ENCODE results near the gene GDPGP1.
A peak's percentile ranks its signal among the peaks of the same experiment; 100 is the strongest.
"Not testable (repeated sequence)": the region's sequence is repeated elsewhere in the genome, so short reads cannot be mapped to it uniquely, and the experiment has no call there.

GDPGP1 gene, protein sequence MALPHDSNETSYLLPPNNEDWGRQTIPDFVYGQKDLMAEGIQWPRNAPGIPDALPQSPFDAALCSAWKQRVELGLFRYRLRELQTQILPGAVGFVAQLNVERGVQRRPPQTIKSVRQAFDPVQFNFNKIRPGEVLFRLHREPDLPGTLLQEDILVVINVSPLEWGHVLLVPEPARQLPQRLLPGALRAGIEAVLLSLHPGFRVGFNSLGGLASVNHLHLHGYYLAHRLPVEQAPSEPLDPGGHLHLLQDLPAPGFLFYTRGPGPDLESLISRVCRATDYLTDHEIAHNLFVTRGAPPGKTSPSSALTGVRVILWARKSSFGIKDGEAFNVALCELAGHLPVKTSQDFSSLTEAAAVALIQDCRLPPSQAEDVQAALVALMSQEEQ

DNA sequence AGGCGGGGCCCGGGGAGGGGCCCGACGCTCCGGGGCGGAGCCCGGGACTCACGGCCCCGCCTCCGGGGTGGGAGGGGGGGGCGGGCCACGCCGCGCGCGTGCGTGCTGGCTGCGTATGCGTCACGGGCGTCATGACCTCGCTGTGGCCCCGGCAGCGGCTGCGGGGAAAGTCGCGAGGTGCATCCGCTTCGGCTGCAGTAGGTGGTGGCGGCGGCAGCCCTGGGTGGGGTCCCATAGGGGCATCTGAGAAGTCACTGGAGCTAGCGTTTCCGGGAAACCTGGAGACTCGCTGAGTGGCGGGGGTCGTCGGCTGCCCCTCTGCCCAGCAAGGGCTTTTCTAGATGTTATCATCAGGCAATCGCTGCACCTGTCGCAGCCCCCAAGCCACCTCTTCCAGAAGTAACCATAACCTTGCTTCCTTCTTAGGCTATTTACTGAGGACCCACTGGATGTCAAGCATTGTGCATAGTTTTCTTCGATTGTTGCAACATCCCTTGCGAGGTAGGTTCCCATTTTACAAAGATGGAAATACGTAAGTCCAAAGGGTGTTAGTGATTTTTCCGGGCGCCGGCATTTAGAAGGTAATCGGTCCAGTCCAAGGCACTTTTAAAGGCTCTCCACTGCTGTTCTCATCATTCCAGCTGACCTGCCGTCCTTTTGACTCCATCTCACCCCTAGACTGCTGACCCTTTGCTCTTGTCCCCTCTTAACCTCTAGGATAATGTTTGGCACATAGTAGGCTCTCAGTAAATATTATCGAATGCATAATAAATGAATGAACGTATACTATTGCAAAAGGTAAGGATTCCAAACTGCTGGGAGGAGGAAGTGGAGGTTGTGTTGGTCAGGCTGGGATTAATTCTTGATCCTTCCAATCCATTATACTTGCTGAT is at the start of gene GDPGP1:
GDPGP1 (plus strand) TSS at position 114 of the 893 bp plus-strand sequence. CDS start 6,700 bp downstream, outside the sequence.
- no peak for DNase-seq

DNA sequence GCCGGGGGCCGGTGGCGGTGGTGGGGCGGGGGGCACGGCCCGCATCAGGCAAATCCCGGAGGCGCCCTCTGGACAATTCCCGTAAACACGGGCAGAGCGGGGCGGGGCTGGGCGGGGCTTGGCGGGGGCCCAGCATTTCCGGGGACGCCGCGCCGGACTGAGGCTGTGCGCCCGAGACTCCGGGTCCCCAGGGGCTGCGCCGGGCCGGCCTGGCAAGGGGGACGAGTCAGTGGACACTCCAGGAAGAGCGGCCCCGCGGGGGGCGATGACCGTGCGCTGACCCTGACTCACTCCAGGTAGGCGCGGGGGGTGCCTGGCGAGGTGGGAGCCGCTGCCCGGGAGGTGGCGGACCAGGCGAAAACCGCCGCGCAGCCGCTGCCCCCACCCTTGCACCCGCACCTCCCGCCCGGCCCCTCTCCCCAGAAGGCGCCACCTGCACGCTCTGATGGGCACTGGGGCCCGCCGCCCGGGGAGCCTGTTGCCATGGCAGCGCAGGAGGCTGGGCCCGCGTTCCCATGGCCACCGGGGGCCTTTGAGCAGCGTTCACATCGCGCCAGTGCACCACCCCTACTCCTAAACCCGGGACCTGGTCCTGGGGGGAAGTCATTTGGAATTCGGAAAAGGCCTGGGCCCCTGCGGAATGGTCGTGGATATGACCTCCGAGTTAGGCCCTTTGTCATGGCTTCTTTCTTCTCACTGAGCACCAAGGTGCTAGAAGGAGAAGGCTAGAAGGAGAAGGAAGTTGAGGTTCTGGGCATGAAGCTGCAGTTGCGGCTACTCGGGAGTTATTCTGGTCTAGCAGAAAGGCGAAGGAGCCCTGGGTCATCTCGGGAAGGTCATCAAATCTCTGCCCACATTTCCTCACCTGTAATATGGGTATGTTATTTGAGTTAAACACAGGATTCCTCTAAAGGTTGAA is 49.0 kb upstream of the GDPGP1 start:
- DNase-seq: peak; percentile 86

DNA sequence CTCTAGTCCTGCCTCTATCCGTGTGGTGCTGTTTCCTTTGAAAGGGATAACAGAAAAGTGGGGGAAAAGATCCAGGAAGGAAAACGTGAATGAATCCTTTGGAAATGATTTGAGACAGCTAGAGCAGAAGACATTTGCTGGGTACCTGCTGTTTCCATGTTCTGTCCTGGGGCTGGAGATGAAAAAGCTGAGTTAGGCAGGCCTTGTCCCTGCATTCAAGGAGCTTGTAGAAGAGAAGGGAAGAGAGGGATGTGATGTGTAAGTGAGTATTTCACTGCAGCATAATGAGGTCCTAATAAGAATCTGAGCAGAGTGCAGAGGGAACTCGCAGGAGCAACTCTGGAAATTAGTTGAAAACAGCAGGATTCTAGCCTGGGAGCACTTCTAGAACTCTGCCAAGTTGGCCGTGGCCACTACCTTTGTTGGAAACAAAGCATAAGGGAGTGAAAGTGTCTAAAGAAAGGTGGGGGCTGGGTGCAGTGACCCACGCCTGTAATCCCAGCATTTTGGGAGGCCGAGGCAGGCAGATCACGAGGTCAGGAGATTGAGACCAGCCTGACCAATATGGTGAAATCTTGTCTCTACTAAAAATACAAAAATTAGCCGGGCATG is 46.6 kb upstream of the GDPGP1 start:
- DNase-seq: no peak

DNA sequence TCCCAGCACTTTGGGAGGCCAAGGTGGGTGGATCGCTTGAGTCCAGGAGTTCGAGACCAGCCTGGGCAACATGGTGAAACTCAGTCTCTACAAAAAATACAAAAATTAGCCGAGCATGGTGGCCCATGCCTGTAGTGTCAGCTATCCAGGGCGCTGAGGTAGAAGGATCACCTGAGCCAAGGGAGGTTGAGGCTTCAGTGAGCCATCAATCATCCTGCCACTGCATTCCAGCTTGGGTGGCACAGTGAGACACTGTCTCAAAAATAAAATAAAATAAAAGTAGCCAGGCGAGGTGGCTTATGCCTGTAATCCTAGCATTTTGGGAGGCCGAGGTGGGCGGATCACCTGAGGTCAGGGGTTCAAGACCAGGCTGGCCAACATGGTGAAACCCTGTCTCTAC is 45.9 kb upstream of the GDPGP1 start:
- not testable (repeated sequence) for DNase-seq

DNA sequence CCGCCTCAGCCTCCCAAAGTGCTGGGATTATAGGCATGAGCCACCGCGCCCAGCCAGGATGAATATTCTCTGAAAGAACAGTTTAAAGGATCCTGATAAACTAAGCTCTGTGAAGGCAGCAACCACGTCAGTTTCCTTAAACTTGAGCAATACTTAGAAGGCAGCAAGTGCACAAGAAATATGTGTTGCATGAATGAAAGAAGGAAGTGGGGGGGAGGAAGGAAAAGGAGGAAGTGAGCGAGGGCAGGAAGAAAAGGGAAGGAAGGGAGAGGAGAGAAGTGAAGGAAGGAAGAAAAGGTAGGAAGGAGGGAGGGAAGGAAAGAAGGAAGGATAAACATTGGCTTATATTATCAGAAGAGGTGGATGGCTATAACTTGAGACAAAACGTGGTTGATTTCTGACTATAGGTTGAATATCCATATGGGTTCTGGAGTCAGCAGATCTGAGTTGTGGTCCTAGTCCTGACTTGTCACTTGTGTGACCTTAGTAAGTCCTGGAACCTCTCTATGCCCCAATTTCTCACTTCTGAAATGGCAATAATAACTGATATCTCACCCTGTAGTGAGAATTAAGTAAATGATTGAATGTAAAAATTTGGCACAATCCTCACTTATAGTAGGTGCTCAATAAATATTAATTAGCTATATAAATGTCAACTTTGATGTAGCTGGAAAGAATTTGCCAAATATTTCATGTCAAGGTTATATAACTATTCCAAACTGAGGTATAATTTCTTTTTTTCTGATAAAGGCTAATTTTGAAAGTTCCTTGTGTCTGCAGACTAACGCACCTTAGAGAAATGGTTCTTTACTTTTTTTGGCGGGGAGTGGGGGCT is 44.9 kb upstream of the GDPGP1 start:
- DNase-seq: no peak

DNA sequence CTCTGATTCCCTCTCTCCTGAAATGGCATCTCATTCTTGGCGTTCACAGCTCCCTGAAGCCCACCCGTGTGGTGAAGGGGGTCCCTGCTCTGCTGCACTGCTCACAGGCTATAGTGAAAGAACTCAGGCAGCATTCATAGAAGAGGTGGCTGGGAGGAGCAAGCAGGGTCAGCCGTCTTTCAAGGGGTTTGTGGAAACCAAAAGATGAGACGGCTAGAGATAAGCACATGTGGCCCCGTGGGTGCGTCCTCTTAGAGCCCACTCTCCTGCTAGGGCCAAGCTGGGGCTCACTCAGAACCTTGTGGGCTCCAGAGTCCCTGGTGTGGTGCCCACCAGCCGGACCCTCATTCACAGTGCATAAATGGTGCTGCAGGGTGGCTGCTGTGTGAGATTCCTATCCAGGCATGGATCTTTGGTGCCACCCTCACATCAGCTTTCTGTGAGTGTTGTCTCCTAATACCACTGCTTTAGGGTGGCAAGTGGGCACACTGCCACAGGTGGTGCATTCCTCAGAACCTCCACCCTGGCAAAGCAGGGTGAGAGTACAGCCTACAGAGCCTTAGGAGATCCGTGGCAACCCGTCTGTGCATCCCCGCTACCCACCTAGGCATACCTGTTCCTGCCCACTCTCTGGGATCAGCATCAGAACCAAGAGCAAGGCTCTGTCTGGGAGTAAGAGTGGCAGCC is 44.1 kb upstream of the GDPGP1 start:
- no peak for DNase-seq

DNA sequence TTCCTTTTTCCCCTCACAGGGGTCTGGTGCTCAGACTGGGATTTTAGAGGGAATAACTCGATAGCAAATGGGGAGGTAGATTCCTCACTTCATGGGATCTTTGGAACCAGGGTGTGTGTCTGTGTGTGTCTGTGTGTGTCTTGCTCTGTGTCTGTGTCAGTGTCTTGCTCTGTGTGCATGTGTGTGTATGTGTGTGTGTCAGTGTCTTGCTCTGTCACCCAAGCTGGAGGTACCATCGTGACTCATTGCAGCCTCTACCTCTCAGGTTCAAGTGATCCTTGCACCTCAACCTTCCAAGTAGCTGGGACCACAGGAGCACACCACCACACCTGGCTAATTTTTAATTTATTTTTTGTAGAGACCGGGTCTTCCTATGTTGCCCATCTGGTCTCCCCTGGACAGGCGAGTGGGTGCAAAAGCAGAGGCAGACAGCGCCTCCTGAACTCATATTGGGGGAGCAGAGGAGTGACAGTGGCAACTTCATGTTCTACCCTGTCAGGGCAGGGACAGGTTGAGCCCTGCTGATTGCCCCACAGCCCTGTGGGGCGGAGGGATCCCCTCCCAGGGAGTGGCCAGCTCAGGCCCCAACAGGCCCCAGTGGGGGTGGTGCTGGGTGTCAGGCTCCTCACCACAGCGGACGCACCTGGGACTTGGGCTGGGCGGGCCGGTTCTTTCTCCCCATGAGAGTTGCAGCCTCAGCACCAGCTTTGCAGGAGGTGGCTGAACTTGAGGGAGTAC is 43.2 kb upstream of the GDPGP1 start:
- DNase-seq: no peak

DNA sequence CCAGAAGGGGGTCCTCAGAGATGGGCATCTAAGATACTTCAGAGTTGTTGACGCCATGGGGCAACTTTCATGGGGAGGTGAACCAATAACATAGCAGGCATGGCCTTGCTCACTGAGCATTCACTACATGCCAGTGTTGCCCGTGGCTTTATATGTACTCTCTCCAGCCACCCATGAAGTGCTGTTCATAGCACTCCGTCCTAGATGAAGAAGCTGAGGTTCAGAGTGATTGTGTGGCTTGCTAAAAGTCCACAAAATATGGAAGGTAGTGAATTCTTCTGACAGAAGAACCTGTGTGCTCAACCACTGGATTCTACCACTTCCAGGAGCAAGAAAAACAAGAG is 42.7 kb upstream of the GDPGP1 start:
- no peak for DNase-seq

DNA sequence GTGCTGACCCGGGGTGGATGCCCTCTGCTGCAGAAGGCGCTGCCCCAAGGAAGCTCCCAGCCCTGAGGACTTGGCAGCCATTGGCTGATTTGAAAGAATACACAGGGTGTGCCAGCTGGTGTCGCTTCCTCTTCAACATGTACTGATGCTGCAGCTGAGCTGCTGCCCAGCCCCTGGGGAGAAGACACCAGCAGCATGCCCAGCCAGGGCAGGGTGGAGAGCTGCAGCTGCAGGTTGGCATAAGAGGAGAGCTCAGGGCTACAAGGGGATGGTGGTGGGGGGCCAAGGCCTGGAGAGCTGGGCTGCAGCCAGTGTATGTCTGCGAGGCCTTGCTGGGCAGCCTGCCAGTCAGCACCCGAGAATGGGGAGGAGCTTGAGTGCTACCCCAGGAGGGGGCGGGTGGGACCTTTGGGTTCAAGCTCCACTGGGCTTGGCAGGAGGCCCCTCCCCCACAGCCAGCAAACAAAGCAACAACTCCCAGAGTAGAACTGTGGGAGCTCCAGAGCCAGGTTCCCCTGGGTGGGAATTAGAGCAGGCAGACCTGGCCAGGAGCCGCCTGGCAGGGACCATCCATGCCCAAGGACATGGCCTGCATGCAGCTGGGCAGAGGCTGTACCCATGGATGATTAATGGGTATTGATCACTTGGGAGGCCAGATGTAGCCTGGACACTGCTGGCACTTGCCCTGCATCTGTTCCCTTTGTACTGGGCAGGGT is 42.1 kb upstream of the GDPGP1 start:
- DNase-seq: peak; percentile 57

DNA sequence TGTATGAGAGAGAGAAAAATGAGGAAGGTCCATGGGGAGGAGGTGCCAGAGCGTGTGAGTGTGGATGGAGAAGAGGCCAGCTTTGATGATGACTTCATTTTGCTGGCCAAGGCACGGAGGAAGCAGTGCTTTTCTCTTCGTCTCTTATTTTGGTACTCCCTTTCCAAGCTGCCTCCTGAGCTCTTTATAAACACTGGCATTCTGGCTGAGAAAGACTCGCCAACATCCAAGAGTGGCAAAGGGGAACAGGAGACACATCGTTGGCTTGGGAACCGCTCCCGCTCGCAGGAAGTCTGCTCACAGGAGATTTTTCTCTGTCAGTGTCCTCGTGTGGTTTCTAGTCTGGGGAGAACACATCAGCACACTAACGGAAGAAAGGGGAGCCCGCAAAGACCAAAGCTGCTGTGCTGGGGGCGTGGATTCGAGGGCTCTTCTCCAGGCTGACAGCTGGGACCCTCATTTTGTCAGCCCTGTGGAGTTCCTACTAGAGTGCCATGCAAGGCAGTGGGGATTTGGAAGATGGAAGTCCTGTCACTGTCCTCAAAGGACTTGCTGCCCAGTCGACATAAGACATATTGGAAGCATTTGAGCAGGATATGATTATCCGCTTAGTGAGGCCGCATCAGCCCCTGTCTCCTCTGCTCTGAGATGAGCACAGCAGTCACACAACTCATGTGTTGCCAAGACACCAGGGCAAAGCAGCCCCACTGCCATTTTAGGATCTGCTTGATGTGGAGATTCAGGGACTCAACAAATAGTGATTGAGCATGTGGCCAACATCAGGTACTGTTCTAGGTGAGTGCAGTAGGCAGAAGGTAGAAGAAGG is 40.8 kb upstream of the GDPGP1 start:
- DNase-seq: no peak

DNA sequence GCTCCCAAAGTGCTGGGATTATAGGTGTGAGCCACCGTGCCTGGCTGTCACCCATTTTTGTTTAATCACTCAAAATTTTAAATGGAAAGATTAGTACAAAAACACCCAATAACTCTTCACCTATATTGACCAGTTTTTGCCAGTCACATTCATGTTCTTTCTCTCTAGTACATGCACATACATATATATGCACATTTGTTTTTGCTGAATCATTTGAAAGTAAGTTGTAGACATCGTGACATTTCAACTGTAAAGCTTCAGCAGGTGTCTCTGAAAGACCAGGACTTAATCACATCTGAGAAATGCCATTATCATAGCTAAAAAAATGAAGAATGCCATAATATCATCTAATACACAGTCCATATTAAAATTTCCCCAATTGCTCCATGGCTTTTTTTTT is 39.4 kb upstream of the GDPGP1 start:
- DNase-seq: no peak

DNA sequence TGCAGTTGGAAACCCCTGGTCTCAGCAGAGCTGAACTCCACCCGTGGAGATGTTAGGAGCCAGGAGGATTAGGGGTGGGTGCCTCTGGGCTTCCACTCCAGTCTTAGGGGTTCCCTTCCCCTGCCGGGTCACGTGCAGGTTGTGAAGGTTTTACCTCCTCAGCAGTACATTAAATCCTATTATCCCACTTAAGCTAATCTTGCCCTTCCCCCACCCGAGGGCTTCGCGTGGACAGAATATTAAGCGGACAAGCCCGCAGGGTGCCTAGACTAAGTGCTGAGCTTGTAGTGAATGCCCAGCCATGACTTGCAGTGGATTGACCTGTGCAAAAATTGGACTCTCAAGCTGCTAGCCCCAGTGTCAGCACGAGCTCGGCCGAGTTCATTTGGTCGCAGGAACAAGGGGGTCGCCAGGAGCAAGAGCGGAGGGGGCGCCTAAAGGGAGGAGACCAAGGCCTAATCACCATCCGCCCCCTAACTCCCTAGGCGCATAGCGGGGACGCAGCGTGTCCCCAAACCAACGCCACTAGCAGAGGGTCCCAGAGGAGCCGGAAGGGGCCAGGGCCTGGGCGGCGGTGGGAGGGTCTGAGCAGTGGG is 33.4 kb upstream of the GDPGP1 start:
- DNase-seq: no peak

DNA sequence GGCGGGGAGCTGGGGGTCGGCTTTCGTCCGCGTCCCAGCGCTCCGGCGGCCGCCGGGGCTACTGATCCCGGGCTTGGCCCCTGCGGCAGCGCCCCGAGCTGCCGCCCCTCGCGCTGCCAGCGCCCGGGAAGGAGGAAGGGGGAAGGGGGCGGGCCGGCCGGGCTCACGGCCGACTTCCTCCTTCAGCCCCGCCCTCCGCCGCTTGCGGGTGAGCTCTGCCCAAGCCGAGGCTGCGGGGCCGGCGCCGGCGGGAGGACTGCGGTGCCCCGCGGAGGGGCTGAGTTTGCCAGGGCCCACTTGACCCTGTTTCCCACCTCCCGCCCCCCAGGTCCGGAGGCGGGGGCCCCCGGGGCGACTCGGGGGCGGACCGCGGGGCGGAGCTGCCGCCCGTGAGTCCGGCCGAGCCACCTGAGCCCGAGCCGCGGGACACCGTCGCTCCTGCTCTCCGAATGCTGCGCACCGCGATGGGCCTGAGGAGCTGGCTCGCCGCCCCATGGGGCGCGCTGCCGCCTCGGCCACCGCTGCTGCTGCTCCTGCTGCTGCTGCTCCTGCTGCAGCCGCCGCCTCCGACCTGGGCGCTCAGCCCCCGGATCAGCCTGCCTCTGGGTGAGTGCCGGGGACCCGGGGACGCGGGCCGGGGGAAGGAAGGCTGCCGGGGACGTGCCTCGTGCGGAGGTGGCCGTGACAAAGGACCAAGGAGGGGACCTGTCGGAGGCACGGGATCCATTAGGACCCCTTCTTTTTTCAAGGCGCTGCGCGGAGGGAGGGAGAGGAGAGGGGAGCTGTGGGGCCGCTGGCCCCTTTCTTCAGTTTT is 32.7 kb upstream of the GDPGP1 start, which contains the start of gene SEMA4B:
SEMA4B (plus strand) TSS at position 201 of the 814 bp plus-strand sequence; CDS start at position 450, 249 bp downstream.
- DNase-seq: peak; percentile 70

DNA sequence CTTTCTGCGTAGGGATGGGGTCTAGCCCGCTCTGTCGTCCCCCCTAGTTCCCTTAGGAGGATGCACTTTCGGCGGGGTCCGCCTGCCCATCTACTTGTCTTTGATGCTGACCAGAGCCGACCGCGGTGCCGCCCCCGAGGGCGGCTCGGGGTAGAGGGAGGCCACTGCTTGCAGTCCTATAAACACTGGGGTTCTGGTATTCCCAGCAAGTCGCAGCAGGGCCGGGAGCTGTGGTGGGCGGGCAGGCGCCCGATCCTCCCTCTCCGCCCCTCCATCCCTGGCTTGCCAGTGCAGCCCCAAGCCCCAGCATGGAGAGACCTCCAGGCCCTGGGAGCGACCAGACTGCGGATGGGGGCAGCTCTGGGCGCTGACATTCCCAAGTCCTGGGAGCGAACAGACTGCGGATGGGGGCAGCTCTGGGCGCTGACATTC is 32.0 kb upstream of the GDPGP1 start:
- peak; percentile 17 for DNase-seq

DNA sequence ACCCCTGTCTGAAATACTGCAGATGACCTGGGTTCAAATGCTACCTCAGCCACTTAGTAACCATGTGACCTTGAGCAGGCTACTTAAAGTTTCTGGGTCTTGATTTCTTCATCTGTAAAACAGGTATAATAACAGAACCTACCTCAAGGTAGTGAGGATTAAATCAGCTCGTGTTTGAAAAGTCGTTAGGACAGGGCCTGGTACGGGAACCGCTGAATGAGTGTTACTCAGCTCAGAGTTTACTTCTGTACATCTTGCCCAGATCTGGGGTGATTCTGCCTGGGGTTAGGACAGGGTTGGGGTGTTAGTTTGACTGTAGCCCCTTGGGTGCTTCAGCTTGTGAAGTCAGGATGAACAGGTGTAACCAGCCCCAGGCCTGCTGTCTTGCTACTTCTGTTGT is 31.1 kb upstream of the GDPGP1 start:
- no peak for DNase-seq

DNA sequence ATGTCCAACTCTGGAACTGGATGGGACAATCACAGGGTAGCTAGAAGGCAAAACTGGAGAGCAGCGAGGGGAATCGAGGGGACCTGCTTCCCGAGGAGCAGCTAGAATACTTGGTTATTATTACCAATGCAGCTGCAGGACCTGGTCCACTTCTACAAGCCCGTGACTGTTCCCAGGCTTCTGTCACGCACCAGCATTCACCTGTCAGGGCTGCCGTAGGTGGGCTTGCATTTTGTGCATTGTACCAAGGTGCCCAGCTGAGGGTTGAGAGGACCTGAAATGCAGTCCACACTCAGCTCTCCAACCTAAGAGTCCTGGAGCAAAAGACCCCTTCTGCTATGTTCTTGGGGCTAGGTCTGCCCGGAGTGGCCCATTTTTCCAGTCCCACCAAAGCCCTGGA is 30.5 kb upstream of the GDPGP1 start:
- DNase-seq: no peak

DNA sequence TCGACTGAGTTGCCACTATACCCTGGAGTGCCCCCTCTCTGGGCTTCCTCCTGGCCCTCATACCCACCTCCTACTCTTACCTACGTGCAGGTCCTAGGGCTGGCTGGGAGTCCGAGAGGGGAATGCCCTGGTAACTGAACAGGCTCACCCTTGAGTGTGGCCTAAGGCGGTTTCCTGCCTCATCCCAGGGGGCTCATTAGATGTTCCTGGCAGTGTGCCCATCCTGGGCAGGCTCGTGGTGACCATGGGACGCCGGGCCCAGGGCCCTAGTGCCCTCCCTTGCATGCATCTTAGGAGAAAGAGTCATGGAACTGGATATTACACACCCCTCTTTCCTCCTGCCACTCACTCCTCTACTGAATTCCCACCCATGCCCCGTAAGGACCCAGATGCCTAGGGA is 30.1 kb upstream of the GDPGP1 start:
- peak; percentile 75 for DNase-seq

All from NCI-H146 (cell line).